HFFc6 (cell line): ENCODE results near the gene ASB6. TPM values are rescaled to one million over a fixed set of nuclear protein-coding genes. Genes with fewer than 3 reads are reported as not detected.

Experiments
- DNase-seq: peaks from one replicate; pipeline ENCODE4 v3.0.0-alpha.2; 2018
- H3K27ac Mint-ChIP-seq: 2 replicates; pipeline ENCODE4 v1.8.0; 2020; ENCODE audit warnings: mild to moderate bottlenecking, mixed read lengths
- H3K27me3 Mint-ChIP-seq: 2 replicates; pipeline ENCODE4 v1.8.0; 2021; ENCODE audit warnings: mild to moderate bottlenecking, moderate library complexity, mixed read lengths; ENCODE audit not compliant: insufficient read depth
- H3K36me3 Mint-ChIP-seq: 2 replicates; pipeline ENCODE4 v1.8.0; 2021; ENCODE audit warnings: low read depth, mixed read lengths
- H3K4me1 Mint-ChIP-seq: 2 replicates; pipeline ENCODE4 v1.8.0; 2020; ENCODE audit warnings: low read depth, mixed read lengths
- H3K4me3 Mint-ChIP-seq: 2 replicates; pipeline ENCODE4 v1.8.0; 2020; ENCODE audit warnings: mild to moderate bottlenecking, moderate library complexity, mixed read lengths
- H3K9me3 Mint-ChIP-seq: 2 replicates; pipeline ENCODE4 v1.8.0; 2020; ENCODE audit warnings: mild to moderate bottlenecking, mixed read lengths
- CTCF ChIP-seq: fragments of 200-600 bp; sonication (generic); IDR thresholded peaks from 2 replicates; pipeline ENCODE4 v1.5.0; 2021; ENCODE audit warnings: antibody characterized with exemption, mild to moderate bottlenecking
- total RNA-seq, 6 experiments: library from RNA; stranded (reverse); fragmentation: NEBNext Ultra II Directional; extraction: Animal tissue kit (Norgen Biotek cat#: 25700); gene quantifications; 2 replicates in 1 of 6; 3 replicates in 5 of 6; pipeline ENCODE4 v1.2.3, GENCODE V29; 2021

The ASB6 gene
- total RNA-seq, 6 experiments from 2014 or later: 28.9 to 33.1 (median 30.6) TPM

GRCh38 chr9:129644902-129645301 lies 3.0 kb upstream of the ASB6 start:
- H3K36me3 Mint-ChIP-seq: peaks cover 8% of the 10 kb centered on the region
- H3K27ac Mint-ChIP-seq: no peak overlapping the region
- no peak overlapping the region for H3K4me3 Mint-ChIP-seq
- no peak for DNase-seq
- TF ChIP-seq CTCF: no peak
- H3K9me3 Mint-ChIP-seq: no peaks in the 10 kb centered on the region
- H3K27me3 Mint-ChIP-seq: no peaks in the 10 kb centered on the region; the same call in 1 of the 2 replicates
- peaks cover 16% of the 10 kb centered on the region for H3K4me1 Mint-ChIP-seq

GRCh38 chr9:129644365-129644764 lies 2.4 kb upstream of the ASB6 start:
- H3K27ac Mint-ChIP-seq: no peak overlapping the region
- H3K9me3 Mint-ChIP-seq: no peaks in the 10 kb centered on the region
- no peak for DNase-seq
- H3K27me3 Mint-ChIP-seq: no peaks in the 10 kb centered on the region; the same call in 1 of the 2 replicates
- no peak for TF ChIP-seq CTCF
- H3K4me1 Mint-ChIP-seq: peaks cover 21% of the 10 kb centered on the region
- peaks cover 8% of the 10 kb centered on the region for H3K36me3 Mint-ChIP-seq
- H3K4me3 Mint-ChIP-seq: no peak overlapping the region

GRCh38 chr9:129643706-129644105 lies 1.8 kb upstream of the ASB6 start:
- peaks cover 21% of the 10 kb centered on the region for H3K4me1 Mint-ChIP-seq
- H3K4me3 Mint-ChIP-seq: no peak overlapping the region

GRCh38 chr9:129640871-129641749 lies 841 bp downstream of the ASB6 start:
- H3K9me3 Mint-ChIP-seq: no peaks in the 10 kb centered on the region
- peaks cover 16% of the 10 kb centered on the region for H3K36me3 Mint-ChIP-seq
- no peak for DNase-seq
- peaks cover 6% of the 10 kb centered on the region for H3K27me3 Mint-ChIP-seq
- H3K4me1 Mint-ChIP-seq: peaks cover 21% of the 10 kb centered on the region
- H3K4me3 Mint-ChIP-seq: peak overlapping the region; percentile 93
- TF ChIP-seq CTCF: no peak
- peak overlapping the region; percentile 75 for H3K27ac Mint-ChIP-seq

More at GRCh38 chr9:129643706-129644105, 1.8 kb upstream of the ASB6 start:
- Mint-ChIP-seq H3K27ac (no peak overlapping the region), H3K9me3 (no peaks in the 10 kb centered on the region), H3K36me3 (peaks cover 8% of the 10 kb centered on the region), H3K27me3 (no peaks in the 10 kb centered on the region; the same call in 1 of the 2 replicates)
- no peak for TF ChIP-seq CTCF
- DNase-seq: no peak

GRCh38 chr9:129640086-129640870 lies 1.7 kb downstream of the ASB6 start:
- Mint-ChIP-seq H3K4me1 (peaks cover 21% of the 10 kb centered on the region), H3K27ac (peak overlapping the region; percentile 75), H3K36me3 (peaks cover 16% of the 10 kb centered on the region), H3K27me3 (peaks cover 6% of the 10 kb centered on the region), H3K9me3 (no peaks in the 10 kb centered on the region), H3K4me3 (peak overlapping the region; percentile 93)
- no peak for DNase-seq
- TF ChIP-seq CTCF: no peak; the same call in 1 of the 2 replicates
